Liver (tissue), 9 donors: ENCODE measurements around the gene CROCC2. TPM values are rescaled to one million over a fixed set of nuclear protein-coding genes. Genes with fewer than 3 reads are reported as not detected.

Experiments
- DNase-seq: peaks from one replicate; pipeline ENCODE4 v3.0.0-alpha.2; 2017; ENCODE audit warnings: low spot score
- H3K27ac ChIP-seq, 2 donors: one replicate each; pipeline ENCODE4 v1.7.0; 2013; ENCODE audit warnings: inconsistent platforms in 2 of 2, low read length in 2 of 2, control low read depth in 1 of 2, low read depth in 1 of 2, mild to moderate bottlenecking in 1 of 2
- H3K27me3 ChIP-seq, 4 donors: one replicate each; pipeline versions ENCODE4 v1.6.1 to v1.7.0; 2013; ENCODE audit warnings: low read length in 3 of 4, inconsistent platforms in 1 of 4, mild to moderate bottlenecking in 1 of 4, moderate library complexity in 1 of 4; ENCODE audit not compliant: control insufficient read depth in 4 of 4, insufficient read depth in 4 of 4
- H3K36me3 ChIP-seq, 4 donors: one replicate each; pipeline versions ENCODE4 v1.6.1 to v1.7.0; 2013; ENCODE audit warnings: low read length in 3 of 4, mild to moderate bottlenecking in 3 of 4, low read depth in 1 of 4, moderate library complexity in 1 of 4; ENCODE audit not compliant: control insufficient read depth in 4 of 4, insufficient read depth in 3 of 4
- H3K4me1 ChIP-seq, 4 donors: one replicate each; pipeline versions ENCODE4 v1.6.1 to v1.7.0; 2013; ENCODE audit warnings: low read length in 3 of 4, mild to moderate bottlenecking in 3 of 4, moderate library complexity in 1 of 4; ENCODE audit not compliant: control insufficient read depth in 4 of 4, insufficient read depth in 4 of 4
- H3K4me3 ChIP-seq, 3 donors: one replicate each; pipeline versions ENCODE4 v1.6.1 to v1.7.0; 2013; ENCODE audit warnings: low read length in 3 of 3, control low read depth in 1 of 3, low read depth in 1 of 3, mild to moderate bottlenecking in 1 of 3
- H3K9ac ChIP-seq, 2 donors: one replicate each; pipeline ENCODE4 v1.7.0; 2013; ENCODE audit warnings: low read length in 2 of 2, mild to moderate bottlenecking in 2 of 2, moderate library complexity in 2 of 2, control low read depth in 1 of 2, low read depth in 1 of 2
- H3K9me3 ChIP-seq, 4 donors: one replicate each; pipeline versions ENCODE4 v1.6.1 to v1.7.0; 2013; ENCODE audit warnings: low read length in 3 of 4; ENCODE audit not compliant: control insufficient read depth in 4 of 4
- ATF3 ChIP-seq: IDR thresholded peaks from 2 replicates; pipeline ENCODE4 v1.6.1; 2016; ENCODE audit warnings: antibody characterized with exemption
- CTCF ChIP-seq: fragments of 150-350 bp; IDR thresholded peaks from 2 replicates; pipeline ENCODE4 v1.5.1; 2017; ENCODE audit warnings: improper control_type of control experiment, low read depth, low read length; ENCODE audit not compliant: missing input control
- EGR1 ChIP-seq, 2 donors: IDR thresholded peaks; 2 replicates each; pipeline ENCODE4 v1.6.1; 2016 to 2018; ENCODE audit warnings: antibody characterized with exemption in 2 of 2, low read depth in 2 of 2
- FOXA1 ChIP-seq: IDR thresholded peaks from 2 replicates; pipeline ENCODE4 v1.6.1; 2016; ENCODE audit warnings: antibody characterized with exemption
- FOXA2 ChIP-seq: IDR thresholded peaks from 2 replicates; pipeline ENCODE4 v1.6.1; 2016; ENCODE audit warnings: antibody characterized with exemption
- GABPA ChIP-seq, 2 donors: IDR thresholded peaks in 1 of 2; conservative IDR thresholded peaks in 1 of 2; 2 replicates each; pipeline ENCODE4 v1.6.1; 2016; ENCODE audit warnings: antibody characterized with exemption in 2 of 2, mild to moderate bottlenecking in 1 of 2, moderate library complexity in 1 of 2
- HNF4A ChIP-seq, 2 donors: conservative IDR thresholded peaks; 2 replicates each; pipeline ENCODE4 v1.6.1; 2016; ENCODE audit warnings: antibody characterized with exemption in 2 of 2, mild to moderate bottlenecking in 2 of 2
- HNF4G ChIP-seq: IDR thresholded peaks from 2 replicates; pipeline ENCODE4 v1.6.1; 2016; ENCODE audit warnings: antibody characterized with exemption
- JUND ChIP-seq, 2 donors: IDR thresholded peaks; 2 replicates each; pipeline ENCODE4 v1.6.1; 2016; ENCODE audit warnings: antibody characterized with exemption in 2 of 2
- NR2F2 ChIP-seq: IDR thresholded peaks from 2 replicates; pipeline ENCODE4 v1.6.1; 2016; ENCODE audit warnings: antibody characterized with exemption
- RAD21 ChIP-seq, 2 donors: IDR thresholded peaks; 2 replicates each; pipeline ENCODE4 v1.6.1; 2016; ENCODE audit warnings: antibody characterized with exemption in 2 of 2, mild to moderate bottlenecking in 2 of 2
- SP1 ChIP-seq: IDR thresholded peaks from 2 replicates; pipeline ENCODE4 v1.6.1; 2018; ENCODE audit warnings: antibody characterized with exemption, mild to moderate bottlenecking
- YY1 ChIP-seq: IDR thresholded peaks from 2 replicates; pipeline ENCODE4 v1.6.1; 2016; ENCODE audit warnings: antibody characterized with exemption, mild to moderate bottlenecking
- WGBS: extraction: QIAGEN DNeasy Blood & Tissue Kit; methylation state at CpG from one replicate; pipeline ENCODE4 v1.1.7; 2013; 5-methylcytosine and 5-hydroxymethylcytosine counted together
- polyA plus RNA-seq, 2 donors: library from polyadenylated mRNA; stranded (reverse) in 1 of 2; unstranded in 1 of 2; fragments of 200-250 nt in 1 of 2; fragments of >200 nt in 1 of 2; fragmentation: Nextera tagmentation in 1 of 2; extraction: Ambion mirVana in 1 of 2; gene quantifications; one replicate each; pipeline versions ENCODE4 v1.2.1 to v1.2.3, GENCODE V29; 2013 to 2015
- total RNA-seq, 2 donors: library from RNA; depleted of rRNA; stranded (reverse); fragments of >200 nt; gene quantifications; one replicate each; pipeline ENCODE4 v1.2.3, GENCODE V29; 2014
- TF ChIP-seq, protein P1 (sequence below): IDR thresholded peaks from 2 replicates; pipeline ENCODE4 v1.6.1; 2016; ENCODE audit warnings: antibody characterized with exemption
- TF ChIP-seq, protein P2 (sequence below): IDR thresholded peaks from 2 replicates; pipeline ENCODE4 v1.6.1; 2016; ENCODE audit warnings: antibody characterized with exemption
- donor health status: healthy.
- donor health status: healthy.
- donor health status: healthy.
- donor health status: healthy.
- donor health status: healthy.

CROCC2 gene
- total and polyA plus RNA-seq, 4 donors = under 0.01 to 0.13 (median 0.05) TPM

GRCh38 chr2:240925191-240925567, 19.0 kb downstream of the CROCC2 start:
- Histone ChIP-seq H3K27ac (no peak overlapping the region), H3K4me1 (peaks cover 0 to 1% (median 0%) of the 10 kb centered on the region in 4 donors), H3K36me3 (no peaks in the 10 kb centered on the region), H3K4me3 (no peak overlapping the region), H3K9me3 (no peaks in the 10 kb centered on the region), H3K9ac (no peak overlapping the region), H3K27me3 (no peaks in the 10 kb centered on the region)
- 87% methylated on average over 14 of the region's 14 CpGs for WGBS
- TF ChIP-seq, protein P1, sequence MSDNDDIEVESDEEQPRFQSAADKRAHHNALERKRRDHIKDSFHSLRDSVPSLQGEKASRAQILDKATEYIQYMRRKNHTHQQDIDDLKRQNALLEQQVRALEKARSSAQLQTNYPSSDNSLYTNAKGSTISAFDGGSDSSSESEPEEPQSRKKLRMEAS = no peak
- TF ChIP-seq EGR1 (IDR thresholded peaks at IDR 0.05; ENCODE audit: low read depth in 2 of 2) (no peak), YY1 (no peak), ATF3 (no peak), CTCF (no peak), HNF4G (no peak), NR2F2 (no peak), FOXA1 (no peak), HNF4A (conservative IDR thresholded peaks at IDR 0.05) (no peak), GABPA (IDR thresholded peaks at IDR 0.05 in 1 of 2, conservative IDR thresholded peaks at IDR 0.05 in 1 of 2) (no peak), SP1 (no peak)
- TF ChIP-seq, protein P2, sequence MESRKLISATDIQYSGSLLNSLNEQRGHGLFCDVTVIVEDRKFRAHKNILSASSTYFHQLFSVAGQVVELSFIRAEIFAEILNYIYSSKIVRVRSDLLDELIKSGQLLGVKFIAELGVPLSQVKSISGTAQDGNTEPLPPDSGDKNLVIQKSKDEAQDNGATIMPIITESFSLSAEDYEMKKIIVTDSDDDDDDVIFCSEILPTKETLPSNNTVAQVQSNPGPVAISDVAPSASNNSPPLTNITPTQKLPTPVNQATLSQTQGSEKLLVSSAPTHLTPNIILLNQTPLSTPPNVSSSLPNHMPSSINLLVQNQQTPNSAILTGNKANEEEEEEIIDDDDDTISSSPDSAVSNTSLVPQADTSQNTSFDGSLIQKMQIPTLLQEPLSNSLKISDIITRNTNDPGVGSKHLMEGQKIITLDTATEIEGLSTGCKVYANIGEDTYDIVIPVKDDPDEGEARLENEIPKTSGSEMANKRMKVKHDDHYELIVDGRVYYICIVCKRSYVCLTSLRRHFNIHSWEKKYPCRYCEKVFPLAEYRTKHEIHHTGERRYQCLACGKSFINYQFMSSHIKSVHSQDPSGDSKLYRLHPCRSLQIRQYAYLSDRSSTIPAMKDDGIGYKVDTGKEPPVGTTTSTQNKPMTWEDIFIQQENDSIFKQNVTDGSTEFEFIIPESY = no peak
- peak; percentile 14 for DNase-seq

DNA sequence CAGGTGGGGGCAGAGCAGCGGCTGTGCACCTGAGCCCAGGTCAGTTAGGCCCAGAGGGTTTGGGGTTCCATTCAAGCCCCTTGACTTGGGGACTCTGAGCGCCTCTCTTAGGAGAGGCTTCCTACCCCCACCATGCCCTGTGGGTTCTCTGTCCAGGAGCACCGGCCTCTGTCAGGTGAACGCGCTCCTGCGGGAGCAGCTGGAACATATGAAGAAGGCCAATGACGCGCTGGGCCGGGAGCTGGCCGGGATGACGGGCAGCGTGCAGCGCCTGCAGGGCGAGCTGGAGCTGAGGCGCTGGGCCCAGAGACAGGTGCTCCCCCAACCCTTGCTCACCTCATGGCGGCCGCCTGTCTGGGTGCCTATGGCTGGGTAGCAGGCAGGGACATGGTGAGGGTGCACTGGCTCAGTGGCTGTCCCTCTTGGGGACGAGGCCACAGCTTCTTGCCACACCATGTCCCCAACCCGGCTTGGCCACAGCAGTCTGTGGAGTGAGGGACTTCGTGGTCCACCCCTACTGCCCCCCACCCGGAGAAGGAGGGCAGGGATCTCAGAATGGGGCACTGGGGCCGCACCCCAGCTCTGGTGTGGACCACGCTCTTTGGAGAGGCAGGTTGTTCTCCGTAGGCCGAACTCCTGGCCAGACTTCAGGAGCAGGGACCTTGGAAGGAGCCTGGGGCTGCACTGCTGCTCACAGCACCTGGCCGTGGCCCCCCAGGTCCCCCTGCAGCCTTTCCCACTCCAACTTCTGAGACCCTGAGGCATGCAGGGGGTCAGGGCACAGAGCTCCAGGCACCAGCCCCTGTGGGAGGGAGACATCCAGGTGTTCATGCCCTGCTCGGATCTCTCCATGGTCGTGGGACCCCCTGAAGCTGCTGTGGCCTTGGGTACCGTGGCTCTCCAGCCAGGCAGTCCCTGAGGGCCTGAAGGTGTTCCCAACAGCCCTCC, 19.7 kb downstream of the CROCC2 start:
- TF ChIP-seq RAD21 (IDR thresholded peaks at IDR 0.05) (no peak), HNF4A (conservative IDR thresholded peaks at IDR 0.05) (no peak), CTCF (no peak), GABPA (IDR thresholded peaks at IDR 0.05 in 1 of 2, conservative IDR thresholded peaks at IDR 0.05 in 1 of 2) (no peak), JUND (IDR thresholded peaks at IDR 0.05) (no peak), FOXA2 (no peak), EGR1 (IDR thresholded peaks at IDR 0.05; ENCODE audit: low read depth in 2 of 2) (no peak), YY1 (no peak), NR2F2 (no peak)
- TF ChIP-seq, protein P1 = no peak
- no peak overlapping the region for H3K27ac ChIP-seq
- no peak overlapping the region for H3K9ac ChIP-seq
- DNase-seq = peak; percentile 27
- H3K4me1 ChIP-seq = peaks cover 0 to 1% (median 0%) of the 10 kb centered on the region in 4 donors
- H3K4me3 ChIP-seq = no peak overlapping the region
- H3K27me3 ChIP-seq = no peaks in the 10 kb centered on the region
- 90% methylated on average over 29 of the region's 29 CpGs for WGBS
- H3K36me3 ChIP-seq = no peaks in the 10 kb centered on the region
- no peaks in the 10 kb centered on the region for H3K9me3 ChIP-seq
